ENCODE data around the gene RABEPK.
A peak's percentile ranks its signal among the peaks of the same experiment; 100 is the strongest.
"Not testable (repeated sequence)": the region's sequence is repeated elsewhere in the genome, so short reads cannot be mapped to it uniquely, and the experiment has no call there.

The RABEPK gene, protein sequence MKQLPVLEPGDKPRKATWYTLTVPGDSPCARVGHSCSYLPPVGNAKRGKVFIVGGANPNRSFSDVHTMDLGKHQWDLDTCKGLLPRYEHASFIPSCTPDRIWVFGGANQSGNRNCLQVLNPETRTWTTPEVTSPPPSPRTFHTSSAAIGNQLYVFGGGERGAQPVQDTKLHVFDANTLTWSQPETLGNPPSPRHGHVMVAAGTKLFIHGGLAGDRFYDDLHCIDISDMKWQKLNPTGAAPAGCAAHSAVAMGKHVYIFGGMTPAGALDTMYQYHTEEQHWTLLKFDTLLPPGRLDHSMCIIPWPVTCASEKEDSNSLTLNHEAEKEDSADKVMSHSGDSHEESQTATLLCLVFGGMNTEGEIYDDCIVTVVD

DNA sequence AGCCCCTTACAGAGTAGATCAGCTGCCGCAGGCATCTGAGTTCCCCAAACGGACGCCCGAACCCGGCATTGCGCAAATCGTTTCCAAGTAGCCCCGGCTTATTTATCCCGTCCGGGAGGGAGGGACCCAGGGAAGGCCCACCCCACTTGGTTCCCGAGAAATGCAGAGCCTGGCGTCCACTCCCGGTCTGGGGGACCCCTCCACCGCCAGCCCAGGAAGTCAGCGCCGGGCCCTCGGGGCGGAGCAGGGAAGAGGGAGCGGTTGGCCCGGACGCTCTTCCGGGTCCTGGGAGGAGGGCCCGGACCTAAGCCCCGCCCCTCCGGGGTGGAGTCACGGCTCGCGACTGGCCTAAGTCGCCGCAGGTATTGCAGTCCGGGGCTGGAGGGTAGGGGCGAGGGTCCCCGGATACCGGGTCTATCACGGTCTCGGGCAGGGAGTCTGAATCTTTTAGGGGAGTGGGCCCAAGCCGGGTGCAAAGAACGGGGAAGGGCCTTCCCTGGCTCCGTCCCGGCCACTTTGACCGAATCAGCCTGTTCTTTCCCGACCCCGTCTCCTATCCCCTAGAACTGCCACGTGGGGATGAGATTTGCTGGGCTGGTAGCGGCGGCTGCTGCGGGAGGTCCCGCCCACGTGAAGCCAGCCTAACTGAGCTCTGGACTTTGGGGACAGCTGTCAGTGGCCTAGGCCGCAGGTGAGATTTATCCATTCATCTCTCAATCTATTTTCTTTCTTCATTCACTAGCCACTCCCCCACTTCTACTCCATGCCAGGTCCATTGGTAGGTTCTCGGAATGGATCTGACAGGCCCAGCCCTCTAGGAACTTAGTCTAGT is at the start of gene RABEPK:
RABEPK (plus strand) TSS at position 327 of the 832 bp plus-strand sequence. CDS start 2,472 bp downstream, outside the sequence.
- DNase-seq (ENCODE audit: low read depth in 2 of 2) = peak; percentile 73 to 81

- DNase-seq (ENCODE audit: low read depth in 2 of 2) = no peak
These were observed 48.6 kb upstream of the RABEPK start for GRCh38 chr9:125151730-125152129.

- DNase-seq (ENCODE audit: low read depth in 2 of 2) = no peak
These were observed 46.5 kb upstream of the RABEPK start for GRCh38 chr9:125153712-125154367.

- no peak for DNase-seq (ENCODE audit: low read depth in 2 of 2)
These were observed 43.8 kb upstream of the RABEPK start for GRCh38 chr9:125156551-125156950.

- no peak for DNase-seq (ENCODE audit: low read depth in 2 of 2)
These were observed 39.6 kb upstream of the RABEPK start for GRCh38 chr9:125160750-125161149.

GRCh38 chr9:125161284-125161918 is 38.9 kb upstream of the RABEPK start:
- DNase-seq (ENCODE audit: low read depth in 2 of 2) = no peak

DNA sequence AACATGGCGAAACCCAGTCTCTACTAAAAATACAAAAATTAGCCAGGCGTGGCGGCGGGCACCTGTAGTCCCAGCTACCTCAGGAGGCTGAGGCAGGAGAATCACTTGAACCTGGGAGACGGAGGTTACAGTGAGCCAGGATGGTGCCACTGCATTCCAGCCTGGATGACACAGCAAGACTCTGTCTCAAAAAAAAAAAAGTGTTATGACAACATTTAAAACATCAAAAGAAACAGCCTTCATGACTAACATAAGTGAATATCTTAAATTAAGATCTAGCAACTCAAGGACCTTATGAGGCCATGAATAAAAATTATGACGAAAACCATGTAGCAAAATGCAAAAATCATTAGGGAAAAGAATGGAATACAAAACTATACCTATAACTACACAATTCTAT is 37.5 kb upstream of the RABEPK start:
- DNase-seq (ENCODE audit: low read depth in 2 of 2) = not testable (repeated sequence)

DNA sequence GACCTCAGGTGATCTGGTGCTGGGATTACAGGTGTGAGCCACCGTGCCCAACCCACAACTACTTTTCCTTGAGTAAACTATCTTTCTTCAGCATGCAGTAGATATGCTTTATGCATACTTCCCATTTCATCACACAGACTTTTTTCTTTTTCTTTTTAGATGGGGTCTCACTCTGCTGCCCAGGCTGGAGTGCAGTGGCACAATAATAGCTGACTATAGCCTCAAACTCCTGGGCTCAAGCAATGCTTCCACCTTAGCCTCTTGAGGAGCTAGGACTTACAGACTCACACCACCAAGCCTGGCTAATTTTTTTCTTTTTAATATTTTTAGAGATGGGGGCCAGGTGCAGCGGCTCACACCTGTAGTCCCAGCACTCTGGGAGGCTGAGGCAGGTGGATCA is 33.6 kb upstream of the RABEPK start:
- no peak for DNase-seq (ENCODE audit: low read depth in 2 of 2)

- DNase-seq (ENCODE audit: low read depth in 2 of 2) = no peak
These were observed 30.4 kb upstream of the RABEPK start for GRCh38 chr9:125169895-125170294.

DNA sequence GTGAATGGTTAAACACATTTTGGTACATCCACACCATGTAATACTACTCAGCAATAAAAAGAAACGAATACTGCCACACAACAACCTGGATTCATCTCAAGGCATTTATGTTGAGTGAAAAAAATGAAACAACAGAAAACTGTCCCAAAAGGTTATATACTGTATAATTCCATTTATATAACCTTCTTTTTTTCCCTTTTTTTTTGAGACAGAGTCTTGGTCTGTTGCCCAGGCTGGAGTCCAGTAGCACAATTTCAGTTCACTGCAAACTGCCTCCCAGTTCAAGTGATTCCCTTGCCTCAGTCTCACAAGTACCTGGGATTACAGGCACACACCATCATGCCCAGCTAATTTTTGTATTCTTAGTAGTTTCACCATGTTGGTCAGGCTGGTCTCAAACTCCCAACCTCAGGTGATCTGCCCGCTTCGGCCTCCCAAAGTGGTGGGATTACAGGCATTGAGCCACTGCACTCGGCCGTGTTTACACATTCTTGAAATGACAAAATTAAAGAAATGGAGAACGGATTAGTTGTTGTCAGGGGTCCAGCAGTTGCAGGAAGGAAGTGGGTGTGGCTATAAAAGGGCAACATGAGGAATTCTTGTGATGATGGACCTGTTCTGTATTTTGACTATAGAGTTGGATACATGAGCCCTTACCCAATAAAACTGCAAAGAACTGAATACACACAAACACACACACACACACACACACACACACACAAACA is 28.1 kb upstream of the RABEPK start:
- DNase-seq (ENCODE audit: low read depth in 2 of 2) = no peak

DNA sequence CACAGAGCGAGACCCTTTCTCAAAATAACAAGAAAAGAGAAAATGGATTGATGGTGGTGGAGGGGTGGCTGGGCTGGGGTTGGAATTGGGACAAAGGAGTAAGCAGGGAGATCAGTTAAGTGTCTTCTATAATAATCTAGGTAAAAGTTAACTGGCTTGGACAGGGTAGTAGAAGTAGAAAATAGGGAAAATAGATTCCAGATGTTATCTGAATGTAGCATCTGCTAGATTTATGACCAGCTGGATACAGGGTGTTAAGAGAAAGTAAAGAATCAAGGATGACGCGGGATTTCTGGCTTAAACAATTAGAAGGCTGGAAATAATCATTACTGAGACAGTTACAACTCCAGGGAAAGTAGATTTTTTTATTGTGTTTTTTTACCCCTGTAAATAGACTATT is 23.7 kb upstream of the RABEPK start:
- DNase-seq (ENCODE audit: low read depth in 2 of 2) = no peak

GRCh38 chr9:125177888-125178287 is 22.5 kb upstream of the RABEPK start:
- DNase-seq (ENCODE audit: low read depth in 2 of 2) = no peak

DNA sequence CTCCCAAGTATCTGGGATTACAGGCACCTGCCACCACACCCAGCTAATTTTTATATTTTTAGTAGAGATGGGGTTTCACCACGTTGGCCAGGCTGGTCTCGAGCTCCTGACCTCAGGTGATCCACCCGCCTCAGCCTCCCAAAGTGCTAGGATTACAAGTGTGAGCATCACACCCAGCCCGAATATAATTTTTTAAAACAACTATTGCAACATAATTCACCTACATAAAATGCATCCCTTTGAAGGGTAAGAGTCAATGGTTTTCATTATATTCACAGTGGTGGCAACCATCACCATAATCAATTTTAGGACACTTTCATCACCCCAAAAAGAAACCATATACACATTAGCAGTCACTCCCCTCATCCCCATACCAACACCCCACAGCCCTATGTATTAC is 20.6 kb upstream of the RABEPK start:
- not testable (repeated sequence) for DNase-seq (ENCODE audit: low read depth in 2 of 2)

GRCh38 chr9:125180876-125181275 is 19.5 kb upstream of the RABEPK start:
- DNase-seq (ENCODE audit: low read depth in 2 of 2) = no peak

DNA sequence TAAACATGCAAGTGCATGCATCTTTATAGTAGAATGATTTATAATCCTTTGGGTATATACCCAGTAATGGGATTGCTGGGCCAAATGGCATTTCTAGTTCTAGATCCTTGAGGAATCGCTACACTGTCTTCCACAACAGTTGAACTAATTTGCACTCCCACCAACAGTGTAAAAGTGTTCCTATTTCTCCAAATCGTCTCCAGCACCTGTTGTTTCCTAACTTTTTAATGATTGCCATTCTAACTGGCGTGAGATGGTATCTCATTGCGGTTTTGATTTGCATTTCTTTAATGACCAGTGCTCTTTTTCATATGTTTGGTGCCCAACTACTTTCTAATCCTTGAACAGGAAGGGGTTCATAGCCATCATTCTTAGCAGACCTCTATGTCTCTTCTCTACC is 18.6 kb upstream of the RABEPK start:
- DNase-seq (ENCODE audit: low read depth in 2 of 2) = not testable (repeated sequence)

DNA sequence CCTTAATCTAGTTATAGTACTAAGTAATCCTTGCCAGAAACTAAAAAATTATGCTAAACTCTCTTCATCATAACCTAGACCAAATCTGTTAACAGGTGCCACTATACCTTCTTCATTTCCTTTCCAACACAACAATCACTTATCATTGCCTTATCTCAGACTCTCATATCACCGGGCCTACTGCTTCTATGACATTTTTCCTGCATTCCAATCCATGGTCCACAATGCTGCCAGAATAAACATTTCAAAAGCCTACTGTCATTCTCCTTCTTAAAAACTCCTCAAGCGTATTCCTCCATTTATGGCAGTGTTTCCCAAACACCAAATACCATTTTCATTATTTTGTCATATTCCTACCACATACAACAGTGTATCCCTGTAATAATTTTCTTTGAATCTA is 17.3 kb upstream of the RABEPK start:
- DNase-seq (ENCODE audit: low read depth in 2 of 2) = no peak

GRCh38 chr9:125183561-125183960 is 16.8 kb upstream of the RABEPK start:
- DNase-seq (ENCODE audit: low read depth in 2 of 2) = no peak

DNA sequence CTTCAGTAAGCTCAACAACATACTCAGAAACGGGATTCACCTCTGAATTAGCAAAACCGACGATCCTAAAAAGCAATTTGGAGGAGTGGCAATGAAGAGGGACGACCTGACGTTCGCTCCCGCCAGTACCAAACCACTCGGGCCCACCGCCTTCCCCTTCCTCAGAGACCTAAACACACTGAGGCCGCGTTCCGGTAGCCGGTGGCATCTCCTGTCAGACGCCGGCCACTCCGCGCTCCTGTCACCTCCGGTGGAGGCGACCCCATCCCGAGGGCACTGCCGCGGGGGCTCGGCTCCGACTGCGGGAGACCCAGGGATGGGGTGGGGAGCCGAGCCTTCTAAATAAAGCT is 11.4 kb upstream of the RABEPK start:
- peak in 1 of 2 donors; percentile 6 for DNase-seq (ENCODE audit: low read depth in 2 of 2)

GRCh38 chr9:125189361-125190289 is 10.7 kb upstream of the RABEPK start, which contains the start of gene PPP6C:
PPP6C (minus strand) TSS chr9:125189803; CDS start chr9:125189718, 85 bp downstream.
- peak; percentile 92 to 95 for DNase-seq (ENCODE audit: low read depth in 2 of 2)

DNA sequence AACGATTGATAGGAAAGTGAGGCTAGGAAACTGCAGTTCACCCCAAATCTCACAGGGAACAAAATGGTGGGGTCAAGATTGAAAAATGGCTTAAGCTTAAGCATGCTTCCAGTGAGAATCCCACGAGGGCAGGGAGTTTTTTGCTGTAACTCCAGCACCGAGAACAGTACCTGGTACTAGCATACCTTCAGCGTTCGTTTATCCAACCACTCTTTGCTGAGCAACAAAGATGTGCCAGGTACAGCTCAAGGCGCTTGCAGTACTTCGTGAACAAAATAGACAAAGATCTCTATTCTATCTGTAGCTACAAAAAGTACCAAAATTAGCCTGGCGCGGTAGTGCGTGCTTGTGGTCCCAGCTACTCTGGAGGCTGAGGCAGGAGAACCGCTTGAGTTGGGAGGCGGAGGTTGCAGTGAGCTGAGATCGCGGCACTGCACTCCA is 10.0 kb upstream of the RABEPK start:
- no peak for DNase-seq (ENCODE audit: low read depth in 2 of 2)
